COLO668 (cell line): ENCODE results near the gene UCMA.

Source experiments
- DNase-seq: peaks from one replicate; lab custom pipeline; 2025; ENCODE audit not compliant: unreplicated experiment; lab: John Stamatoyannopoulos, UW

The UCMA gene

GRCh38 chr10:13189961-13190360 lies 44.2 kb downstream of the UCMA start:
- no peak for DNase-seq

DNA sequence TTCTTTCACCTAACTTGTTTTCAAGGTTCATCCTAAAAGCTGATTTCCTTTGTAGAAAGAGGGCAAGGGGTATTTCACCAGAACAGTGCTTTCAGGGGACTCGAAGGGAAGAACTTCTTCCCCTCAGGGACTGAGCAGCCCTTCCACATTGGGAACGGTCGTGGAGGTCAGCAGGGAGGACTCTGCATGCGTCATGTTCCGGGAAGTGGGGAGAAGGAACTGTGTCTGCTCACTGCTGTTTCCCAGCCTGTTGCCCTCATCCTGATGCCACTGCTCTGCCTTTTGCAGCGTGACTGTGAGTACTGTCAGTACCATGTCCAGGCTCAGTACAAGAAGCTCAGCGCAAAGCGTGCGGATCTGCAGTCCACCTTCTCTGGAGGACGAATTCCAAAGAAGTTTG lies 45.6 kb downstream of the UCMA start:
- no peak for DNase-seq

GRCh38 chr10:13187135-13187534 lies 47.0 kb downstream of the UCMA start:
- no peak for DNase-seq

DNA sequence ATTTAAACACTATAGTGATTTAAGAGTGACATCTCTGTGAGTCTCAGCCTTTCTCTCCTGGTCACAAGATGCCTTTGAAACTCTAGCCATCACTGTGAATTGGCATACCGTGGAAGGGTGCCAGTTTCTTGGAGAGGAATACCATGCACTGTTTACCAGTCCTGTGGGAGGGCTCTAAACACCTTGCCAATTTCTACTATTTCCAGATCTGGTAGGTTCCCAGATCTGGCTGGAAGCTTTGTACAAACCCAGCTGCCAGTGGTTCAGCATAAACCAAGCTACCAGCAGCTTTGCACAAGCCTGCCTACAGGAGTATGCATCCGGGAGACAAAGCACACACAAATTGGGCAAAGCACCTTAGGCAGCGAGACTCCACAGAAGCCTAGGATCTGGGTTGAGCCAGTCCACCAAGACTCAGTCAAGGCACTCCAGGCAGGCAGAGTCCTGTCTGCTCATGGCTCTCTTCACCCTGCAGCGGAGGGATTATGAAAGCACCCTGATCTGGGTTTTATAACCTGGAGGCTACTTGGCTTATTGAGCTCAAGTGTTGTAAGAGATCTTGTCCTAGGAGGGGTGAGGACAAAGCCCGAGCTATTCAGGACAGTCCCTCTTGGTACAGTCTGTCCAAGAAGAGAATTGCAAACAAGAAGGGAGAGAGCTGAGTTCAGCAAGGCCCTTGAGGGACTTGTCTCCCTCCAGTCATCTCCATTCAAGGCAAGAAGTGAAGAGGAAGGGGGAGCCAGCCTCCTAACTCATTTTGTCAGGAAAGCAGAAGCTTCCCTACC lies 49.3 kb downstream of the UCMA start:
- no peak for DNase-seq

GRCh38 chr10:13184276-13184675 lies 49.9 kb downstream of the UCMA start:
- no peak for DNase-seq

- no peak for DNase-seq
Observed at GRCh38 chr10:13183625-13184024, 50.5 kb downstream of the UCMA start.

DNA sequence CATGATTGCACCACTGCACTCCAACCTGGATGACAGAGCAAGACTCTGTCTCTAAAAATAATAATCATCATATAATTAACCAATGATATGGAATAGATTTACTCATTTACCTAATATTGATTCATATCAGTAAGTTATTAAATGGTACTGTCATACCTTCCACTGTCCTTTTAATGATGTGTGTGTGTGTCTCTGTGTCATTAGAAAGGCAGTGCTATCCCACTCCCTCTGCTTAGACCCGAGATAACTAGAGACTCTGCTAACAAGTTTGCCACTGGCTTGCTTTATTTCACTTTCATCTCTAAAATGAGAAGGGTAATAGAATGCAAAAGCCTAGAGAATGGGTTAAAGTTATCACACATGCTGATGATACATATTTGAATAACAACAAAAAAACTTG lies 51.8 kb downstream of the UCMA start:
- DNase-seq: no peak

DNA sequence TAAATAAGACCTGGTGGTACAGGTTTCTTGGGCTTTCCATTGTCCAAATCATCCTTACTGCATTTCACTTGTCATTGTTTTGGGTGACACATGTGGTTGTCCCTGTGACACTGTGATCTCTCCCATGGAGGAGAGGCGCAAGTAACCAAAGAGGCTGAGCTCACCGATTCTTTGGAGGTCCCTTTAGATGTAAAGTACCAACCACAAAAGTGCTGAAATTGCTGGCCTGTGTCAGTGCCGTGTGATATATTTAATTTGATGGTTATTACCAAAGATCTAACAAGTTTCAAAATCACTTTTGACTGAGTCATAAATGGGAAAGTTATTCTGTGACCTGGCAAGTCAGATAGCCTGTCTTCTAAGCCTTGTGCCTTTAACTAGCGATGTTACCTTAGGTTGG lies 53.4 kb downstream of the UCMA start:
- DNase-seq: no peak

DNA sequence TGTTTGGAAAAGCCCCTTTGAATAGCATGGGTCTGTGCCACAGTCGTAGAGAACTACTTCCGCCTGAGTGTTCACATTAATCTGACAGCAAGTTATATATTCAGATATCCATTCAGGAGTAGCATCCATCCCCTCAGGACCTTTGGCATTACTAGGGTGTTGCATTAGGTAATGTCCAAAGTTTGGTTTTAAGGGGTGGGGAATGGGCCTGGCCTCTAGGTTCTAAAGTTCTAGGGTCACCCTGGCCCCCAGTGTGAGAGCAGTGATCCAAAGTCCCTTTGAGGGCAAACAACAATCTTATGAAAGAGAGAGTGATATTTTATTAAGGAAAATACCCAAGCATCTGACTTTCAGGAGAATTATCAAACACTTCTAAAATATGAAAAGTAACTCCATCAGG lies 60.6 kb downstream of the UCMA start:
- no peak for DNase-seq
